BE2C (cell line): ENCODE data around the gene SCP2.
A peak's percentile ranks its signal among the peaks of the same experiment; 100 is the strongest.

ENCODE experiments used
- DNase-seq: peaks from one replicate; pipeline ENCODE4 v3.0.0-alpha.2; 2020
- H3K27me3 ChIP-seq: fragments of 250-450 bp; sonication (Bioruptor Pico); 2 replicates; pipeline ENCODE4 v1.5.1; 2020; ENCODE audit warnings: mild to moderate bottlenecking
- H3K36me3 ChIP-seq: fragments of 250-450 bp; sonication (Bioruptor Pico); 2 replicates; pipeline ENCODE4 v1.5.1; 2020; ENCODE audit warnings: mild to moderate bottlenecking
- H3K4me1 ChIP-seq: fragments of 250-450 bp; sonication (Bioruptor Pico); 2 replicates; pipeline ENCODE4 v1.5.1; 2020
- H3K4me3 ChIP-seq: 2 replicates; pipeline ENCODE4 v1.5.1; 2011; ENCODE audit warnings: low read depth, low read length
- H3K9me3 ChIP-seq: fragments of 250-450 bp; sonication (Bioruptor Pico); 2 replicates; pipeline ENCODE4 v1.5.1; 2020
- TF ChIP-seq, protein P1 (sequence below): IDR thresholded peaks from 2 replicates; pipeline ENCODE4 v1.5.1; 2012; ENCODE audit warnings: mild to moderate bottlenecking, low read depth, low read length

The SCP2 gene

DNA sequence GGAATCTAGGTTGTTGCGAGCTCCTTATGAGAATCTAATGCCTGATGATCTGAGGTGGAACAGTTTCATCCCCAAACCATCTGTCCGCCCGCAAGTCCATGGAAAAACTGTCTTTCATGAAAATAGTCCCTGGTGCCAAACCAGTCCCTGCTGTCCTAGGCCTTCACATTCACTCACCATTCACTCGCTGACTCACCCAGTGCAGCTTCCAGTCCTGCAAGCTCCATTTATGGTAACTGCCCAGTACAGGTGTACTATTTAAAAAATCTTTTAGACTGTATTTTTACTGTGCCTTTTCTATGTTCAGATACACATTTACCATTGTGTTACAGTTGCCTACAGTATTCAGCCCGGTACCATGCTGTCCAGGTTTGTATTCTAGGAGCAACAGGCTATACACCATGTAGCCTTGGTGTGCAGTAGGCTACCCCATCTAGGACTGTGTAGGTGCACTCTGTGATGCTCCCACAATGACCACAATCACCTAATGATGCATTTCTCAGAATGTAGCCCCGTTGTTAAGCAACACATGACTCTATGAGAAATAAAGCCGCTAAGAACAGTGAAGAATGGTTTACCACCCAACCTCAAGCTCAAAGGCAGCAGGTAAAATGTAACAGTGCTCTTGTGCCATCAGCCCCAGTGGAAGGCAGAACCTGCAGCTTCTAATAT lies 7.9 kb upstream of the SCP2 start:
- TF ChIP-seq, protein P1, sequence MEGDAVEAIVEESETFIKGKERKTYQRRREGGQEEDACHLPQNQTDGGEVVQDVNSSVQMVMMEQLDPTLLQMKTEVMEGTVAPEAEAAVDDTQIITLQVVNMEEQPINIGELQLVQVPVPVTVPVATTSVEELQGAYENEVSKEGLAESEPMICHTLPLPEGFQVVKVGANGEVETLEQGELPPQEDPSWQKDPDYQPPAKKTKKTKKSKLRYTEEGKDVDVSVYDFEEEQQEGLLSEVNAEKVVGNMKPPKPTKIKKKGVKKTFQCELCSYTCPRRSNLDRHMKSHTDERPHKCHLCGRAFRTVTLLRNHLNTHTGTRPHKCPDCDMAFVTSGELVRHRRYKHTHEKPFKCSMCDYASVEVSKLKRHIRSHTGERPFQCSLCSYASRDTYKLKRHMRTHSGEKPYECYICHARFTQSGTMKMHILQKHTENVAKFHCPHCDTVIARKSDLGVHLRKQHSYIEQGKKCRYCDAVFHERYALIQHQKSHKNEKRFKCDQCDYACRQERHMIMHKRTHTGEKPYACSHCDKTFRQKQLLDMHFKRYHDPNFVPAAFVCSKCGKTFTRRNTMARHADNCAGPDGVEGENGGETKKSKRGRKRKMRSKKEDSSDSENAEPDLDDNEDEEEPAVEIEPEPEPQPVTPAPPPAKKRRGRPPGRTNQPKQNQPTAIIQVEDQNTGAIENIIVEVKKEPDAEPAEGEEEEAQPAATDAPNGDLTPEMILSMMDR, result no peak
- Histone ChIP-seq H3K4me3 (no peak overlapping the region), H3K27me3 (no peaks in the 10 kb centered on the region), H3K36me3 (no peaks in the 10 kb centered on the region), H3K9me3 (no peaks in the 10 kb centered on the region), H3K4me1 (no peaks in the 10 kb centered on the region)
- DNase-seq, result no peak

DNA sequence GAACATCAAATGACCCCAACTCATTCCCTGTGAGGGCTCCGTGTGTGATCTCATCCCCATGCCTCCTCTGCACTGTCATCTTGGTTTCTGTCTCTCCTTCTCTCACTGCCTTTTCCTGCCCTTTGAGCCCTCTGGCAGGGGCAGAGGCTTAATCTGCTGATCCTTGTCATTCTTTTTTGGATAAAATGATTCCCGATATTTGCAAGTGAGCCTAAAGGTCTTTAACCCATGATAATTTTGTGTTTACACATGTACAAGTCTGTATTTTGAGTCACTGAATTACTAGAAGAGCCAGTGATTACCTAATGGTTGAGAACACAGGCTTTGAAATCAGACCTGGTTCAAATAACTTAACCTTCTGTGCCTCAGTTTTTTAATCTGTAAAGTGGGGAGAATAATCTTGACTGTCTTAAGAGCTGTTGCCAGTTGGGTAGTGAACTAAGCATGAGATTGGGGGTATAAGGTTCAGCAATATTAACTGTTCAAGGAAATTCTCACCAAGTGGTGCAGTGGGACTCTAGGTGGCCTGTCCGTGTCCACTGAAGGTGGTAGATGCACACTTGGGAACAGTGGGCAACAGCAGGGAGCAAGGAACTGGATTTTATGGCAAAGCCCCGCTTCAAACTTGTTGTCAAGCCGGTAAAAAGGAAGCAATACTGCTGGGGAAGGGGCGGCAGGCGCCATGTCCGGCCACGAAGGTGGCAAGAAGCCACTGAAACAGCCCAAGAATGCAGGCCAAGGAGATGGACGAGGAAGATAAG lies 7.2 kb upstream of the SCP2 start:
- Histone ChIP-seq H3K4me3 (no peak overlapping the region), H3K9me3 (no peaks in the 10 kb centered on the region), H3K4me1 (no peaks in the 10 kb centered on the region), H3K27me3 (no peaks in the 10 kb centered on the region), H3K36me3 (no peaks in the 10 kb centered on the region)
- DNase-seq, result no peak
- TF ChIP-seq, protein P1, result no peak

DNA sequence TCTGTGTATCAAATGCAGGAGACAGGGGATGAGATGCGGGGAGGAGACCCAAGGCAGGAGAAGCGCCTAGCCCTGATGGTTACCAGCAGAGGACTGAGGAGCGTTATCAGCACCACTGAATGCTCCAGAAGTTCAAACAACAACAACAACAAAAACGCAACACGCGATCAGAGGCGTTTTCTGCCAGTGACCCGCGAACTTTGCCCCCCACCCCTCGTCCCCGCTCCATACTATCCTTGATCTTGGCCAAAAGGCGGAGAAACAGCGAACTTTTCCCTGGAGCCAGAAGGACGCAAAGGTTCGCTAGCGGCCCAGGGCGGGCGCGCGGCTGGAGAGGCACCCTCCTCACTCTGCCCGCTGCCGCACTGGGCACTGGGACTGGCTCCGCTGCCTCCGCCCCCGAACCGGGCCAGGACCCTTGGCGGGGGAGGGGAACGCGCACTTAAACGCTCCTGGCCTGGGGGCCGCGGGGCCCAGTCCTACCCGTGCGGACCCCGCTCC lies 6.2 kb upstream of the SCP2 start:
- Histone ChIP-seq H3K9me3 (no peaks in the 10 kb centered on the region), H3K36me3 (no peaks in the 10 kb centered on the region), H3K4me1 (no peaks in the 10 kb centered on the region), H3K27me3 (no peaks in the 10 kb centered on the region), H3K4me3 (no peak overlapping the region)
- TF ChIP-seq, protein P1, result no peak
- no peak for DNase-seq

DNA sequence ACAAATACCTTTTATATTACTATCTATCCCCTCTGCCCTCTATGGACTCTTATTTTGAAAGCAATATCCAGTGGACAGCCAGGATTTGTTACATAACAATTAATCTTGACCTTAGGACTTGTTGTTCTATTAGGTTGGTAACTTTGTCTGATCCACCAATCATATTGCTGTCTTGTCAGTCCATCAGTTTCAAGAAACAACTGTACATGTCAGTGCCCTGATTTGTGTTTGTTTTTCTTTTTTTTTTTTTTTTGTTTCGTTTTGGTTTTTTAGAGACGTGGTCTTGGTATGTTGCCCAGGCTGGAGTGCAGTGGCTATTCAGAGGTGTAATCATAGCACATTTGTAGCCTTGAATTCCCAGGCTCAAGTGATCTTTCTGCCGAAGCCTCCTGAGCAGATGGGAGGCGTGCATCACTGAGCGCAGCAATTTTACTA lies 1.5 kb upstream of the SCP2 start:
- DNase-seq, result no peak
- TF ChIP-seq, protein P1, result no peak
- Histone ChIP-seq H3K4me3 (no peak overlapping the region), H3K27me3 (no peaks in the 10 kb centered on the region), H3K9me3 (no peaks in the 10 kb centered on the region), H3K36me3 (no peaks in the 10 kb centered on the region), H3K4me1 (no peaks in the 10 kb centered on the region)

DNA sequence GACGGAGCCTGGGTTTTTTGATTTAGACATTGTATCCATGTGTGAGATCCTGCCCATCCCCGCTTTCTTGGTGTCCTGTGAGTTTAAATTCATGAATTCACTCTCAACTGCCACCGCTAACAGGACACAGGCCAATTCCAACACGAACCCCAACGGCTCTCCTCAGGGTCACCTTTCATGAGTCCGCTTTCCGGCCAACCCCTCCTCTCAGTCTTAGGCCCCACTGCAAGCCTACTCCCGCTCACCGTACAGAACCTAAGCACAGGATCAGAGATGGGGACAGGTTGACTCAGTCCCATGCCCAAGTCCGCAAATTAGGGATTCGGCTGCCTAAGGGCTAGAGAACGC lies 238 bp upstream of the SCP2 start:
- Histone ChIP-seq H3K4me3 (peak overlapping the region; percentile 62), H3K27me3 (no peaks in the 10 kb centered on the region), H3K9me3 (no peaks in the 10 kb centered on the region), H3K4me1 (no peaks in the 10 kb centered on the region), H3K36me3 (no peaks in the 10 kb centered on the region)
- no peak for DNase-seq
- TF ChIP-seq, protein P1, result no peak

DNA sequence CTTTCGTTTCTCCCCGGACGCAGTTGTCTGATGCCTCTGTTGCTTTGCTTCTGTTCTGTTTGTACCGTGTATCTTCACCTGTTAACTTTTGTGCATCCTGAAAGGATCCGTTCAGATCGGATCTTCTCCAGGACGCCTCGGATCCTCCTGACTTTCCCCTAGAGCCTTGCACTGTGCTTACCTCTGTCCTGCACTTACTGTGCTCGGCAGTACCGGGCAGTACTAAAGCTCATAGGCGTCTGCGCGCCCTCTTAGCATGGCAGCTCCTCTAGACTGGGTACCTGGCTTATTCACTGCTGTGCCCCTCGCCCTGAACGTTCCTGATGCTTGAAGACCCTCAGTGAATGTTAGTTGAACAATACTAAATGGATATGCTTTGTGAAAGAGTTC lies 934 bp downstream of the SCP2 start:
- Histone ChIP-seq H3K9me3 (no peaks in the 10 kb centered on the region), H3K4me3 (peak overlapping the region; percentile 62), H3K36me3 (no peaks in the 10 kb centered on the region), H3K27me3 (no peaks in the 10 kb centered on the region), H3K4me1 (no peaks in the 10 kb centered on the region)
- DNase-seq, result no peak
- TF ChIP-seq, protein P1, result no peak
